ENCODE results near the gene TCF12.
"Not testable (repeated sequence)": the region's sequence is repeated elsewhere in the genome, so short reads cannot be mapped to it uniquely, and the experiment has no call there.

Gene TCF12

DNA sequence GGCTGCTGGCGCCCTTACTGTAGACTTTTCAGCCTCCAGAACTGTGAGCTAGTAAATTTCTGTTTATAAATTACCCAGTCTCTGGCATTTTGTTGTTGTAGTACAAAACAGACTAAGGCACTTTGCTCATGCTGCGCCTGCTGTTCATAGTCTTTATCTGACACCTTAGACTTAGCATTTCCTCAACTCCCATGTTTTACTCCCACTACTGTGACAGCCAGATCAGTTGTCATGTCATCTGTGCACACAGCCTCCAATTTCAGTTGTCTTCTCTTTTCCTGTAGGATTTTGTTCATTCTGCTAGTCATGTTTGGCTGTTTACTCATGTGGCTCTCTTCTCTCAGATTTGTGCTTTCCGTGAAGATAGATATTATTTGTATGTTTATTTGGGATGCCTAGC, 62.0 kb downstream of the TCF12 start:
- no peak for DNase-seq

DNA sequence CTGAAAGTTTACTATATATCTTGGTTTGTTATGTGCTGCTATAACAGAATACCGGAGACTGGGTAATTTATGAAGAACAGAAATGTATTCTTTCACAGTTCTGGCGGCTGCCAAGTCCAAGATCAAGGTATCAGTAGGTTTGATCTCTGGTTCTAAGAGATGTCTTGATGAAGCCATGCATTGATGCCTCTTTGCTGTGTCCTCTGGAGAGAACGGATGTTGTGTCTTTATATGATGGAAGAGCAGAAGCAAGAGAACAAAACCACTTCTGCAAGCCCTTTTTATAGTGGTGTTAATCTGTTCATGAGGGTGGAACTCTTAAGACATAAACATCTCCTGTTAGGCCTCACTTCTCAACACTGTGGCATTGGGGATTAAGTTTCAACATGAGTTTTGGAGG, 62.7 kb downstream of the TCF12 start:
- no peak for DNase-seq

DNA sequence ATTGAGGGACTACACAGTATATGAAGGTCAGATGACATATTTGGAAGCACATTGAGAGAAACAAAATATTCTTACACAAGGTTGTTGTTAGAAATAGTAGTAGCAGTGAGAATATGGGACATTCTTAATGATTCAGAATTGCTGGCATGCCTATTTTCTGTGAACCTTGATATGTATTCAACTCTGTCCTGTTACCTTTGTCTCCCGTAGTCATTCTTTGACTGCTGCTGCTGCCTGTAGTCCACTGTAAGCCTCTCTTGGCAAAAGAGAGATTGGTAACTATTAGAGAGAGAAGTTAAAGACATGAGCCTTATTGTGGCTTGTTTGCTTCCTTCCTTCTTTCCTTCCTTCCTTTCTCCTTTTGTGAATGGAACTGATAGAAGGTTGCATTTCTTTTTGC, 64.5 kb downstream of the TCF12 start:
- DNase-seq = no peak

DNA sequence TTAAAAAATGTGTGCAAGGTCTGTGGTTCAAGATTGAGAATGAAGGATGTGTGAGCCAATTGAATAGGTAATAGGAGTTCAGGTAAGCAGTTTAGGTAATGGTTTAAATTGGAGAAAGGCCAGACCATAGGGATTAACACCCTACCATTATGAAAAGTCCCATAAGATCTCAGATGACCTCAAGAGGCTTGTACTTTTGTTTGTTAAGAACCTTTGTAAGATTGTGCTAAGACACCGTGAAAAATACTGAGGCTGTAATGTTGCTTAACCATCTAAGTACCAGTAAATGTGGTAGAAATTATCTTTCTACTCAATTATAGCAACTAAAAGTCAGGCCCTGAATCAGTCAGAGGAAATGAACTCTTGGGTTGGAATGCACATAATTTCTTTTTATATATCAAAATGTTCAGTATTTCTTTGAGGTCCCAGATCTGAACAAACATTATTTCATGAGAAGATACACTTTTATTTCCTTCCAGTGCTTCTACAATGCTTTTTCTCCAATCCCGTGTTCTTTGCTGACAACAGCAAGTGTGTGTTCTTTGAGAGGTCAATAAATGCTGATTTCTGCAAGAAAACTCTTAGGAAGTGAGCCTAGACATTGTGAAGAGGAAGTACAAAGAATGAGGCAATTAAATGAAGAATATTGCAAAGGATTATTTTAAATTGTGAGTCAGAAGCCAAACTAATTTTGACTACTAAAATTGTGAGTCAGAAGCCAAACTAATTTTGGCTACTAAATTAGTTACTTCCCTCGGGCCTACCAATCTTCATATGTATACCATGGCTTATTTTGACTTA, 66.4 kb downstream of the TCF12 start:
- DNase-seq = no peak

DNA sequence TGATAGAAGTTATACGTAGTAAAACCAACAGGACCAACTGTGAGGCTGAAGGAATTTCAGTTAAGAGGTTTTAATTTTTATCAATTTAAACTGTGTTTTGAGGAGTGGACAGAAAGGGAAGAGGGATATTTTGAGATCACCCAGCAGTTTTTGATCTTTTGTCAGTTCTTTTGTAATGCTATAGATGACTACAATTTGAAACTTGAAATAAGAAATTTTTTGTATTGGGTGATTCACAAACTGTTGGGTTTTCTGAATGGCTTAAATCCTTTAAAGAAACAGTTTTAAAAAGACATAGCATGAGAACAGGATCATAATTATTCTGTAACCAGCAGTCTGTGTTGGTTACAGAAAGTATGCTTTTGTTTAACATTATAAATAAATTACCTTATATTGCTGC, 67.4 kb downstream of the TCF12 start:
- DNase-seq = no peak

DNA sequence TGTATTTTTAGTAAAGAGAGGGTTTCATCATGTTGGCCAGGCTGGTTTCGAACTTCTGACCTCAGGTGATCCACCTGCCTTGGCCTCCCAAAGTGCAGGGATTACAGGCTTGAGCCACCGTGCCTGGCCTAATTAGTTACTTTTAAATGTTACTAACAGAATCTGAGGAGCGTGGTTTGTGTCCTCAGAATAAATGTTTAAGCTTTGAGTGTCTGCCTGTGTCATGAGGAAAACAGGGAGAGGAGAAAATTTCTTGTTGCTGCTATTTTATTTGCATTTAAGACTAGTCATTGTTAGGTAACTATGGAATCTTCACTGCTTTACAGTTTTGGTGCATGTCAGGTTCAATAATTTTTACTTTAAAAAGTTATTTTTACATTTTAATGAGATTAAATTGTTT, 68.8 kb downstream of the TCF12 start:
- DNase-seq = no peak

DNA sequence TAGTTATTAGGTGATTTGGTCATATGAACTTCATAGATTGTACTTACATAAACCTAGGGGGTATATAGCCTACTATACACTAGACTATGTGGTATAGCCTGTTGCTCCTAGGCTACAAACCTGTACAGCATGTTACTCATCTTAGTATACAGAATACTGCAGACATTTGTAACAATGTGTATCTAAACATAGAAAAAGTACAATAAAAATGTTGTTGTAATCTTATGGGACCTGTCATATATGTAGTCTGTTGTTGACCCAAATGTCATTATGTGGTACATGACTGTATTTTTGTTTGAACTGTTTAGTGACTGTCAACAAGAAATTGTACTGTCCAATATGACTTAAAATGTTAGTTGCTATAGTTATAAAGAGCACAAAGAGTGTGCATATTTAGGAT, 69.8 kb downstream of the TCF12 start:
- DNase-seq = no peak

DNA sequence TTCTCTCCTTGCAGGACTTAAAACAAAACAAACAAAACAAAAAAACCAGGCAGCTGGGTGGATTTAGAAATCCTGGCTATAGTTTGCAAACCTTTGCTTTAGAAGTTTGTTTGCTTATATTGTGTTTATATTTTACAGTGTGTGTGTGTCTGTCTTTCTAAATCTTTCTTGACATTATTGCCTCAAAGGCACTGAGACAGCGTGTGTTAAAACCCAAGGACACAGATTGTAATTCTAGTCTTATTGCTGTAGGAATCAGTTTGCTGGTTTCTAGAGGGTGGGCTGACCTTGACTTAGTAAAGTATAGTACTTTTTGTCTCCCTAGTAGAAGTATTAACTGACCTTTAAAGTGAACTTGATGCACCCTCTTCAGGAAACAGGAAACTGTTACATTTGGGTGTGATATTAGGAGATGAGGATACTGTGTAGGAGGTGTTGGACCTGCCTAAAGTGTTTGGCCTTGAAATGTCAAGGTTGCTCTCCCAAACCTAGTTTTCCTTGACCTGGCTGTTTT, 71.0 kb downstream of the TCF12 start:
- no peak for DNase-seq

DNA sequence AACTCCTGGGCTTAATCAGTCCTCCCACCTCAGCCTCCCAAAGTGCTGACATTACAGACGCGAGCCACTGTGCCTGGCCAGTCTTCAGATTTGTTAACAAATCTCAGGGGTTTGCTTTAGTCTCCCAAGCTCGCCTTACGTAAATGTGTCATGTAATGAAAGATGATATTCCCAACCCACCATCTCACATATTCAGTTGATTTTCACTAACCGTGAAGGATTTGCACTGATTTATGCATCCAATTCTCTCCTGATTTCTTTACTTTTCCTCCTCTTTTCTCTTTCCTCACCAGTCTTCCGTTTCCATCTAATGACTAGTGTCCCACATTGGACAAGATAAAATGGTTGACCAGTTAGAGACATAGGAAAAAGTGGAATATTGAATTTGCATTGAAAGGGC, 72.6 kb downstream of the TCF12 start:
- no peak for DNase-seq

DNA sequence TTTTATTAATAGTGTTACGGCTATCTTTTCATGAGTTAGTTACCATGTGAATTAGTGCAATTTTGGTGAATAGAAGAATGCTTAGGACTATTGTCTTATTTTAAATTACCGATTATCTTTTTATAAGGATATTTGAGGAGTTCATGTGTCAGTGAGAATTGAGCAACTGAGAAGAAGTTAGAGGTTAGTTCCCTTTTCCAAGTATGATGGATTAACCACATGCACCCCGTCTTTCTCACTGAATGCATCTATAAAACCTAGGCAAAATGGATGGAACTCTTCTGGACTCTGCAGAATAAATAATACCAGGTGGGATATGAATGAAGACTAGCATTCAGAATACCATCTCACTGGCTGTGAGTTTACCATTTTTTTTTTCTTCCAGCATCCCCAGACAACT, 74.3 kb downstream of the TCF12 start:
- no peak for DNase-seq

DNA sequence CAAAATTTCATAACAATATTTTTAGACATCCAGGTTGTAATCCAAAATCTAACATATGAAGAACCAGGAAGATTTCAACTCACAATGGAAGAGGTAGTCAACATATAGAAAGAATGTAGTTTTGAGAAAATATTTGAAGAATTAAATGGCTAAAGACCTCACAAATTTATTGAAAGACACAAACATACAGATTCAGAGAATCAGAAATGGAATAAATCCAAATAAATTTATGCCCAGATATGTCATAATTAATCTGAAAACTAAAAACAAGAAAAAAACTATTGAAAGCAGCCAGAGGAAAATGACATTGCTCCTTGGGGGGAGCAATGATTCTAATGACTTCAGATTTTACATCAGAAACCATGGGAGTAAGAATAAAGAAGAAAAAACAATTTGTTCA, 75.8 kb downstream of the TCF12 start:
- no peak for DNase-seq

DNA sequence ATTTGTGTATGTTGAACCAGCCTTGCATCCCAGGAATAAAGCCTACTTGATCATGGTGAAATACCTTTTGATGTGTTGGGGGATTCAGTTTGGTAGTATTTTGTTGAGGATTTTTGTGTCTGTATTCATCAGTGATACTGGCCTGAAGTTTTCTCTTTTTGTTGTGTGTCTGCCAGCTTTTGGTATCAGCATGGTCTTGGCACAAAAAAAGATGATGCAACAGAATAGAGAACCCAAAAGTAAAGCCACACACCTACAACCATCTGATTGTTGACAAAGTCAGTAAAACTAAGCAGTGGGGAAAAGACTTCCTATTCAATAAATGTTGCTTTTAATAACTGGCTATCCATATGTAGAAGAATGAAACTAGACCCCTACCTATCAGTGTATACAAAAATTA, 77.6 kb downstream of the TCF12 start:
- no peak for DNase-seq

DNA sequence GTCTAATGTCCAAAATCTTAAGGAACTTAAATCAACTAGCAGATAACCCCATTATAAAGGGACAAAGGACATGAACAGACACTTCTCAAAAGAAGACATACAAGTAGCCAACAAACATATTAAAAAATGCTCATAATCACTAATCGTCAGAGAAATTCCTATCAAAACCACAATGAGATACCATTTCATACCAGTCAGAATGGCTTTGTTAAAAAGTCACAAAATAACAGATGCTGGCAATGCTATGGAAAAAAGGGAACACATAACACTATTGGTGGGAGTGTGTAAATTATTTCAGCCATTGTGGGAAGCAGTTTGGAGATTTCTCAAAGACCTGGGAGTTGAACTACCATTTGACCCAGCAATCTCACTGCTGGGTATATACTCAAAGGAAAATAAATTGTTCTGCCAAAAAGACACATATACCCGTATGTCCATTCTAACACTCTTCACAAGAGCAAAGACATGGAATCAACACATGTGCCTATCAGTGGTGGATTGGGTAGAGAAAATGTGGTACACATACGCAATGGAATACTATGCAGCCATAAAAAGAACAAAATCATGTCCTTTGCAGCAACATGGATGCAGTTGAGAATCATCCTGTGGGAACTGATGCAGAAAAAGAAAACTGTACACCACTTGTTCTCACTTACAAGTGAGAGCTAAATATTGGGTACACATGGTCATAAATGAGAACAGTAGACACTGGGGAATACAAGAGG, 78.5 kb downstream of the TCF12 start:
- DNase-seq = no peak

DNA sequence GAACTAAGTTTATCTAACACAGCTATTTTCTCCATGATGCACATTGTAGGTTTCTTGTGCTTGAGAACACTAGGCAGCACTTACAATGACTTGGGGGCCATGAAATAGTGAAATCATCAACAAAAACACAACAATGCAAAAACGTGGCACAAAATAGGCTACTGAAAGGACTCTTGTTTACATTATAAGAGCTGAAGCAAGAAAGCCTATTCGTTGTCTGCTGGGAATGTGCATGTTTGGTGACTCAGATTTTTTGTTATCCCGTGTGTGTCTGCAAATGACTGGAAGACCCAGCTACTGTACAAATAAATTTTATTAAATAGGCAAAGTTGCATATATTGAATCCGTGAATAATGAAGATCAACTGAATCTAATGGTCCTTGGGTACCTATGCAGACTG, 85.0 kb downstream of the TCF12 start:
- DNase-seq = no peak

DNA sequence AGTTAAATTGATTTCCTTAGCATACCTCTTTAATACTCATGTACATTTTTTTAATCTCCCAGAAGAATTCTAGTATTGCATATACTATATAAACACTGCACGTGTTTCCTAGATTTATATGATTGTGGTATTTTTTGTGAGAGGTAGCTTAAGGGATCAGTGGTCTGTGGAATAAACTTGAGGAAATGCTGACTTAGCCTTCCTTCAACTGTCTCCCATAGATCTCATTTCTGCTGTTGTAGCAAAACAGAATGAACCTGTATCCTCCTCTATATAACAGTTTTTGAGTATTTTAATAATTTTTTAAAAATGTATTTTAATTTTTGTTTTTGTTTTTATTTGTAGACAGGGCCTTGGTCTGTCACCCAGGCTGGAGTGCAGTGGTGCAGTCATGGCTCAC, 86.8 kb downstream of the TCF12 start:
- DNase-seq = no peak

DNA sequence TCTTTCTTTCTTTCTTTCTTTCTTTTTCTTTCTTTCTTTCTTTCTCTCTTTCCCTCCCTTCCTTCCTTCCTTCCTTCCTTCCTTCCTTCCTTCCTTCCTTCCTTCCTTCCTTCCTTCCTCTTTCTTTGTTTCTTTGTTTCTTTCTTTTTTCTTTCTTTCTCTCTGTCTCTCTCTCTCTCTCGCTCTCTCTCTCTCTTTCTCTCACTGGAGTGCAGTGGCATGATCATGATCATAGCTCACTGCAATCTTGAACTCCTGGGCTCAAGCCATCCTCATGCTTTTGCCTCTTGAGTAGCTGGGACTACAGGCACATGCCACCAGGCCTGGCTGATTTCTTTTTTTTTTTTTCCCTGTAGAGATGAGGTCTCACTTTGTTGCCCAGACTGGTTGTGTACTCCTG, 89.4 kb downstream of the TCF12 start:
- not testable (repeated sequence) for DNase-seq

DNA sequence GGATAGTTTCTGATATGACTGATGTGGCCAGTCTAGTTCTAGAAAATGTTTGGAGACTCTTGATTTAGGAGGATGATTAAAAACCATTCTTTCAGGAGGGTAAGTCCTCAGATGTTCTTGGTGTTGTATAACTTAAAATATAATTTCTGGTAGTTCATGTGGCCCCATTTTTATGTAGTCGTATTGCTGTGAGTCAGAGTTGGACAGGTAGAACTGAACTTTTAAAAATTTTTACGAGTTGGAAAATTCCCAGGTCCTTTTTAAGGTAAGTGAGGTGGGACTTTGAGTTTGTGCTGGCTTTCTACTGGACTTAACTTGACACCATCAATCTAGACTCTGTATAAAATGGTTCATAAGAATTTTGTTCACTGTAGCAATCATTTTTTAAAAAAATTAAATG, 92.3 kb downstream of the TCF12 start:
- DNase-seq = no peak

DNA sequence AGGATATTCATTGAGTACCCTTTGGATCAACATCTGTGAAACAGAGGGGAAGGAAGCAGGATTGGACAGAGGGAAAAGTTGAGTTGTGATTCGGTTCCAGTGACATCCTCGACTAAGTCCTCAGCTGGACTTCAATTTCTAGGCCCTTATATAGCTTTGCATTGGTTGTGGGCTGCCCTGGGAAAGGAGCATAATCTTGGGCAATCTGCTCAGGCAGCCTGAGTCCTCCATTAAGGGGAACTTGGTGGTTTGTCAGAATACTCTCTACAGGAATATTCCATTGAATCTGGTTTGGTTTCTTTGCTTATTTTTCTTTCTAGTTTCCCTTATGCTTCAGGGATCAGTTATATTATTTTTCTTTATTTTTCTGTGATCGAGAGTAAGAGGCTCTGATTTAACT, 94.1 kb downstream of the TCF12 start:
- no peak for DNase-seq

DNA sequence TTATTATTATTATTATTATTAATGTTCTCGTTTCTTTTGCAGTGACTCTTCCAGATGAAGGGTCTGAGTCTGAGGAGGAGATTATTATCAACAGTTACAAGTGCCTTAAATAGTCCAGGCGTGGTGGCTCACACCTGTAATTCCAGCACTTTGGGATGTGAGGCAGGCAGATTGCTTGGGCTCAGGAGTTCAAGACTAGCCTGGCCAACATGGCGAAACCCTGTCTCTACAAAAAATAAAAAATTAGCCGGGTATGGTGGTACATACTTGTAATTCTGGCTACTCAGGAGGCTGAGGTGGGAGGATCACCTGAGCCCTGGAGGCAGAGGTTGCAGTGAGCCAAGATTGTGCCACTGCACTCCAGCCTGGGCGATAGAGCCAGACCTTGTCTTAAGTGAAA, 96.5 kb downstream of the TCF12 start:
- not testable (repeated sequence) for DNase-seq

DNA sequence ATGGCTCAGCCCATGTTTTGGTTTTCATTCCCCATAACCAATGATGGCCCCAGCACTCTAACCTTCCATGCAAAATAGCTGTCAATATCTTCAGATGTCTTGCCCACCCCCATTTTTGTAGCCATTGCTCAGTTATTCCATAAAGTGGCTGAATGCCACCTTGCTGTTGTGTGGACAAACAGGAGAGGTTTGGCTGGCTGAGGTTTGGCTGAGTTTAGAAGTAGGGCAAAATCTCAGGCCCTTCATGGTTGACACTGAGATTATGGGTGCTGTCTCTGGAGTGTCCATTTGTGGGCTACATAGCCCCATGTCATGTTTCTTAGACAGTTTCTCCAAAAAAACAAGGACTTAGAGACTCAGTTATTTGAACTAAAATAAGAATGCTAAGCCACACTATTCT, 96.9 kb downstream of the TCF12 start:
- DNase-seq = no peak

DNA sequence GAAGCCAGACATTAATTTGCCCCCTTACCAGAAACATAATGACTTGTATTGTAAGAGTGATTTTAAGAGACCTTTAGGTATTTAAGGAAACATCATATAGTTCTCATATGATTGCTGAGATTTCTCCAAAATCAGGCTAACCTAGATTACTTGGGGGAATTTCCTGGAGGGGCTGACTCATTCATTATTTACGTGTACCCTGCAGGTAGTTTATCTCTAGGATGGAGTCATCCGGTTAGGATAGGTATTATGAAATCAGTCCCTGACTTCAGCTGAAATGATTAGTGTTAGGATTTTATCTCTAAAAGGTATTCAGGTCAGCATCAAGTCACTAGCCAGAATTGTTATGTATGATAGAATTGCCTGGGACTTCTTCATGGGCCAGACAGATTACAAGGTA, 97.5 kb downstream of the TCF12 start:
- DNase-seq = no peak

DNA sequence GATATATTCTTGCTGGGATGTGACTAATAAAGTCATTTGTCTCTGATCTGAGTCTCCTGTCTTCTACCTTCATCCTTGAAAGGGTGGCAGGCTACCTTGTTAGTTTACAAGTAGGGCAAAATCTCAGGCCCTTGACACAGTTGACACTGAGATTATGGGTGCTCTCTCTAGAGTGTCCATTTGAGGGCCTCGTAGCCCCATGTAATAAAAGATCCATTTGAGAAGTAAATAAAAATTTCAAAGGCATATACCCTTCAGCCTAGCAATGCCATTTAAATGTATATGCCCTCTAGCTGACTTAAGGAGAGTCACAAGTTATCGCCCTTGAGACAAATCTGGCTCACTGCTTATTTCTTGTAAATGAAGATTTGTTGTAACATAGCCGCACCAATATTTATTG, 98.6 kb downstream of the TCF12 start:
- no peak for DNase-seq

DNA sequence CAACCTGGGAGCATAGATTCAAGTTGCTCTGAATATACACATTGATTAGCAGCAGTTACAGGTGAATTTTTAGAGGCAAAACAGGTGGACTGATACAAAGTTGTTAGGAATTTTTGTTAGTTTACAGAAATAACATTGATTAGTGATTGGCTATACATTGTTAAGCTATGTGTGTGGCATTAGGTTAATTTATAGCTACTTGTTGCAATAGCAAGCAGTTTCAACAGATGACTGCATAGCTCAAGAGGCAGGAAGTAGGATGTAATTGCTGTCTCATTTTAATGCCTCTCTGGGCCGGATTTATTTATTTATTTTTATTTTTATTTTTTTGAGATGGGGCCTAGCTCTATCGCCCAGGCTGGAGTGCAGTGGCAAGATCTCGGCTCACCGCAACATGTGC, 99.7 kb downstream of the TCF12 start:
- DNase-seq = no peak

DNA sequence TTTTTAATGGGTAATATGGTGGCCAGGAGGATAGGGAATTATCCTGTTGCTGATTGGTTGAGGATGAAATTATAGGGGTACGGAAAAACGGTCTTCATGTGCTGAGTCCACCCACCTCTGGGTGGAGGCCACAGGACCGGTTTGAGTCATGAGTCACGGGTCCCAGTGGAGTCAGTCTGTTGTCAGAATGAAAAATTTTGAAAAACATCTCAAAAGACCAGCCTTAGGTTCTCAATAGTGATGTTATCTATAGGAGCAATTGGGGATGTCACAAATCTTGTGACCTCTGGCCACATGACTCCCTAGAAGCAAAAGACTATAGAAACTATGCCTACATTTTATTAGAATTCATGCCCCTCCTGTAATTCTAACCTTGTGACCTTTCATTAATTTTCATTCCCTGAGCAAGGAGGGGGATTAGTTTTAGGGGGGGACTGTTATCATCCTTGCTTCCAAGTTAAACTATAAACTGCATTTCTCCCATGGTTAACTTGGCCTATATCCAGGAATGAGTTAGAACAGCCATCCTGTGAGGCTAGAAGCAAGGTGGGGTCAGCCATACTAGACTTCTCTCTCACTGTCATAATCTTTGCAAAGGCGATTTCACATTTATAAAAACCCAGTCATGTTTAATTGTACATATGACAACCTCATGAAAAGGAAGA, 101.2 kb downstream of the TCF12 start:
- no peak for DNase-seq
